Measurements from ENCODE around the gene CACNG4.
A peak's percentile ranks its signal among the peaks of the same experiment; 100 is the strongest.

Gene CACNG4

DNA sequence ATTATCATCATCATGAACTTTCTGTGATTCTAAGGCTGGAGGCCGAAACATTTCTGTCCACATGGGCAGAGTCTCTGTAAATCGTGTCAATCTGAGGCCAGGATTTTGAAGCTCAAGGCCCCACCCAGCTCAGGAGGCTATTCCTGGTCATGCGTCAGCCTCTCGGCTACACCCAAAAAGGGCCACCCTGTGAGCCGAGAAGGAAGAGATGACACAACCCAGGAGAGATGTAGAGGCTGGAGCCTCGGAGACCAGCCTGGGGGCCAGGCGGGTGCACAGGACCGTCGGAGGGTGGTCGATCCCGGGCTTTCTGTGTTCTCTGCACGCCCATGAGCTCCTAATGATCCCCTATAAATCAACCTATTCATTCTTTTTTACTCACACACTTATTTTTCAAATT, 78.8 kb downstream of the CACNG4 start:
- DNase-seq (ENCODE audit: low spot score): no peak

DNA sequence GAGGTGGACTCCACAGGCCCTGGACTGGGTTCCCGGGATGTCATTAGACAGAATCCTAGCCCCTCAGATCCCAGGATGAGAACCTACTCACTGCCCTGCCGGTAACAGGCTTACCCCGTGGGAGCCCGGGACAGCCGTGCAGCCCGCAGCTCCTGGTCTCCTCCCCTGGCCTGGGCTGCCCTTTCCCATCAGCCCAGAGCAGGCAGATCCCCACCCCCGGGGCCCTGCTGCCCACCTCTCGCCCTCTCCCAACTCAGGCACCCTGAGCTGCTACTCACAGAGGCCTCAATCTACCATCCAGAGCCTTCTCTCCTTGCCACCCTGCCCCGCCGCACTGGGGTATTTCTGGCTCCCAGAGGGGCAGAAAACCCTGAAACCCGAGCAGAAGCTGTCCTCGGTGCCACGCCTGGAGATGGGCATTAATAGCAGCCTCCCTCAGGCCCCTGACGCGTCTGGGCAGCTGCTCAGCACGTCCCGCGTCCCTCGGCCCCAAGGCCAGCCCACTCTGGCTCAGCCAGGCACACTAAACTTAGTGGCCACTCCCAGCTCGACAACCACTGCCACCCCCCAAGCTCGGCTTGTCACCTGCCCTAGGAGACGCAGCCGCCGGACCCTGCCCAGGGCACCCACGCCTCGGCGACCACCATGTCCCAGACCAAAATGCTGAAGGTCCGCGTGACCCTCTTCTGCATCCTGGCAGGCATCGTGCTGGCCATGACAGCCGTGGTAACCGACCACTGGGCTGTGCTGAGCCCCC, 79.7 kb downstream of the CACNG4 start, which contains the start of gene CACNG1:
Gene CACNG1, plus strand, starts transcription at position 539 of the 757 bp plus-strand sequence. Its CDS starts 107 bp downstream, at position 646.
- no peak for DNase-seq (ENCODE audit: low spot score)

- DNase-seq (ENCODE audit: low spot score): no peak
Observed at GRCh38 chr17:67044940-67045339, 80.4 kb downstream of the CACNG4 start.

GRCh38 chr17:67046398-67046797, 81.9 kb downstream of the CACNG4 start:
- no peak for DNase-seq (ENCODE audit: low spot score)

- DNase-seq (ENCODE audit: low spot score): peak; percentile 47
Observed at GRCh38 chr17:67047382-67047781, 82.9 kb downstream of the CACNG4 start.

GRCh38 chr17:67049025-67049739, 84.7 kb downstream of the CACNG4 start:
- no peak for DNase-seq (ENCODE audit: low spot score)

- DNase-seq (ENCODE audit: low spot score): no peak
Observed at GRCh38 chr17:67050066-67050465, 85.6 kb downstream of the CACNG4 start.

DNA sequence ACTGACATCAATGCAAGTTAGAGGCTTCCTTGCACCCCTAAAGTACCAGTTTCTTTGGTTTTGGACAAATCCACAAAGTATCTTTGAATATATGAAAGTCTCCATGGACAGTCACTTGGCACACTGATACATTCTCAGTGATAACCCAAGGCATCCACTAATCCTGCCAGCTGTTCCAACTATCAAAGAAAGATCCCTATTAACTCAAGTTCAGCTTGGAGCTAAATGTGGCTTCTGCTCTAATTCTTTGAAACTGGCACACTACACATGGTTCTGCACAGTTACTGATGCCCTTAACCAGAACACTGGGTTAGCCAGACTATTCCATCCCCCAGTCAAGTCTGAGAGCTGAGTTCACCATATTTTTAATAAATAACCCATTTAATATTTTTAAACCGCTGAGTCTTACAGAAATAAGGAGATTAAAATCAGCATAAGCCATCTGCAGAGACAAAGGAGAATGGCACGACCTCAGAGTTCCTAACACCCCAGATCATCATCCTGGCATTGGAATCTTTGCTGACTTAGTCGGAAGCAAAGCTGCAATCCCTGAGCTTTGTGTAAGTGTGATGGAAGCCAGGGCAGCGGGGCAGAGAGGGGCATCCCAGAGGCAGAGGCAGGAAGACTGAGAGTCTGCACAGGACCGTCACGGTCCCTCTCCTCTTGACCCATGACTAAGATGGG, 86.1 kb downstream of the CACNG4 start:
- no peak for DNase-seq (ENCODE audit: low spot score)

- no peak for DNase-seq (ENCODE audit: low spot score)
Observed at GRCh38 chr17:67051155-67051538, 86.6 kb downstream of the CACNG4 start.

GRCh38 chr17:67051837-67052236, 87.3 kb downstream of the CACNG4 start:
- DNase-seq (ENCODE audit: low spot score): no peak

DNA sequence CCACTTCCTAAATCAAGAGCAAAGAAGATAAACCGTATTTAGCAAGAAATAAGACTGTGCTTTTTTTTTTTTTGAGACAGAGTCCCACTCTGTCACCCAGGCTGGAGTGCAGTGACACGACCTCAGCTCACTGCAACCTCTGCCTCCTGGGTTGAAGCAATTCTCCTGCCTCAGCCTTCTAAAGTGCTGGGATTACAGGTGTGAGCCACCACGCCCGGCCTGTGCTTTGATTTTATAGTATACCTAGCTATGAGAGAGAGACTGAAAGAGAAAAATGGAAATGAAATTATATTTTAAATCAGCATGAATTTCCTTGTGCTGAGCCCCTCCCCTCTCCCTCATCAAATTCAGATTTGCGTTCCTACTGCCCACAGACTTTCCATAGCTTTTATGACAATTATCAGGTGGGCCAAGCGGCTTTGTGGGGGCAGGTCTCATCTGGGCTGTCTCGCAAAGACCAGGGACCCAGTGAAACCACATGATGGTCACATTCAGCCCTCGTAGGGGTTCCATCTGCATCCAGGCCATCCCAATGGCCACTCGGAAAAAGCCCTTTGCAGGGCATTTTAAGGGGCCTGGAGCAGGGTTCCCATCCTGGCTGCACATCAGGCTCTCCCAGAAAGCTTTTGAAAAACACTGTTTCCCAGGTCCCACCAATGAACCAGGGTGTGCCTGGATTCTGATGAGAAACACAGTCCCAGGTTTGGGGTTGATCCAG, 88.4 kb downstream of the CACNG4 start:
- DNase-seq (ENCODE audit: low spot score): no peak

DNA sequence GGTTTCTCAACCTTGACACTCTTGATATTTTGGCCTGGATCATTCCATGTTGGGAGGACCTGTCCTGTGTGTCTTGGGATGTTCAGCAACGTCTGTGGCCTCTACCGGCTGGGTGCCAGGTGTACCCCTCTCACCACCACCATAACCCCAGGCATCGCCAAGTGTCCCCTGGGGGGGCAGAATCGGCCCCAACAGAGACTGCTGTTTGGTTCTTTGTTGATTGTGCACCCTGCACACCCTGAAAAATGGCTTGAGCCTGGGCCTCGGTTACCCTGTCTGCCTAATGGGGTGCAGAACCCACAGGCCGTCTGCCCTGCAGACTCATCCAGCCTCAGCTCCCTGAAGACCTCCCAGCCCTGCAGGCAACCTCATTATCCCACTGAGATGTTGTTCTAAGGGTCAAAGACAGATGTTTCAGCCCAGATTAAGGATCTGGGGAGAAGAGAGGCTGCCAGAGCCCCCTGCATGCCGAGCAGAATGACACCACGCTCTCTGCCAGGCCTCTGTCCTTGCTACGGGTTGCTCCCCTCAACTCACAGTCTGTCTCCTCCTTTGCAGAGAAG, 89.0 kb downstream of the CACNG4 start:
- no peak for DNase-seq (ENCODE audit: low spot score)

DNA sequence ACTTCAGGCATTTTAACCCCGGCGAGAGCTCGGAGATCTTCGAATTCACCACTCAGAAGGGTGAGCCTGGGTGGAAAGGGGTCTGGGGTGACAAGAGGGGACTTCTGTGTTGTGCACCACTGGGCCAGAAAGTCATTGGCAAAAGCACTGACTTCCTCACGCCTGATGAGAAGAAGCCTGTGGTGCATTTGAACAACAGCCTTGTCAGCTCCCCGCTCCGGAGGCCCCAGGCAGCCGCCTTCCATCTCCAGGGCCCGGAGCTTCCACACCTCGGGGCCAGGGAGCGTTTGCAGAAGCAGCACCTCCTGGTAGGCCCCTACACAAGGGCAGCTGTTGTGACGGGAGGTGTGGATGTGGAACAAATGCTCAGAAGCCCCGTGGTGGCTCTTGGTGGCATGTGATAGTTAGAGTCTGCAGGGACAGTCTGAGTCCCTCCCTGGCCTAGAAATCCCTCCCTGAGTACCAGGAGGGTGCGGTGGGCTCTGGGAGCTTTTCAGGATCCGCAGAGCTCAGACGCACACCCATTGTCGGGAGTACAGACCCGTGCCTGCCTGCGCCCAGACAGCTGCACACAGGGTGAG, 89.6 kb downstream of the CACNG4 start:
- DNase-seq (ENCODE audit: low spot score): no peak

- no peak for DNase-seq (ENCODE audit: low spot score)
Observed at GRCh38 chr17:67054608-67055007, 90.1 kb downstream of the CACNG4 start.

DNA sequence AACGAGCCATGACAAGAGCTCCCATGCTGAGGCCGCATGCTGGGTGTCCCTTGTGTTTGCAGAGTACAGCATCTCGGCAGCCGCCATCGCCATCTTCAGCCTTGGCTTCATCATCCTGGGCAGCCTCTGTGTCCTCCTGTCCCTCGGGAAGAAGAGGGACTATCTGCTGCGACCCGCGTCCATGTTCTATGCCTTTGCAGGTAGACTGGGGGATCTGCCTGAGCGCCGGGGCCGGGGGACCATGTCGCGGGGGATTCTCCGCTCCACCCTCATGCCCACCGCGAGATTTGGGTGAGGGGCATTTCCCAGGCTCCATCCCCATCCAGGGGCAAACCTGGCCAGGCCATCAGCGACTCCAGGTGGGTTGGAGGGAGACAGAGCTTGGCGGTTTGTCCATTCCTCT, 90.5 kb downstream of the CACNG4 start:
- DNase-seq (ENCODE audit: low spot score): no peak

- DNase-seq (ENCODE audit: low spot score): no peak
Observed at GRCh38 chr17:67055811-67056745, 91.6 kb downstream of the CACNG4 start.

DNA sequence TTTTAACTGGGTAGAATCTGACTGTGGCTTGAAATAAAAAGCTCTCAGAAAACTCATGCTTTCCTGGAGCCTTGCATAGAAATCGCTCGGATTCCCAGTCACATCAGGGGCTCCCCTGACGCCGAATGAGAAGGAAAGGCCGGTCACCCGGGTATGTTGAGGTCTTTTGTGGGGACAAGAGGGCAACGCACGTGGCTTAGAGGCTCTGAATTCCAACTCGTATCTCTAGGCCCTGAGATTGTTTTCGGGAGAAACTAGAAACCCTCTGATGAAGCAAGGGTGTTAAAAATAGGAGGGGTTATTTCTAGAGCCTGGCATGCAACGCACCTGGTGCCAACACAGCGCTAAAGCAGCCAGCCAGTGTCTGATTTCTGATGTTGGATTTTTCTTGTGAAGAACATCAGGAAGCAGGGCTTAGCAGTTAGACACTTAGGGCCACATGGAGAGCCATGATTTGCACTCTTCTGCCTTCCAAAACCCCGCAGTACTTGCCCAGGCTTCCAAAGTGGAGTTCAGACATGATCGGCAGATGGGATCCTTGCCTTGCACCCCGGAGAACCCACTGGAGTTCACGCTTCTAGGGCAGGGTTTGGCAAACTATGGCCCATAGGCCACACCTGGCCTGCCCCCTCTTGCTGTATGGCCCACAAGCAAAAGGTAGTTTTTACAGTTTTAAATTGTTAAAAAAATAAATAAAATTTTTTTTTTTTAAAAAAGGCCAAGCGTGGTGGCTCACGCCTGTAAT, 92.4 kb downstream of the CACNG4 start:
- no peak for DNase-seq (ENCODE audit: low spot score)

DNA sequence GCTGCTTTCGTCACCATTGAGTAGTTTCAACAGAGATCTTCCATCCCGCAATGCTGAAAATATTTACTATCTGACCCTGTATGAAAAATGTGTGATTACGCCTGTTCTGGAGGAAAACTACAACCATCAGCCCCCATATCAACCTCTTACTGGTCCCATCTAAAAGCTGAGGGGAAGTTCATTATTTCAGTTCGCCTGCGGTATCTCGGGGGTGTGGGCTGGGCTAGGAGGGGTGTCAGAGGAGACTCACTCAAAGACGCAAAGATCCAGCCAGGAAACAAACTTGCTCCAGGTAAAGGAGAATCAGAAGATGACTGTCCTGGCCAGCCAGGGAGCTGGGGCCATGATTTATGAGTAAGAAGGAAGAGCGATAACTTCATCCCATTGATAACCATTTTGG, 93.5 kb downstream of the CACNG4 start:
- DNase-seq (ENCODE audit: low spot score): no peak

- no peak for DNase-seq (ENCODE audit: low spot score)
Observed at GRCh38 chr17:67059372-67059771, 94.9 kb downstream of the CACNG4 start.

- no peak for DNase-seq (ENCODE audit: low spot score)
Observed at GRCh38 chr17:67063141-67063540, 98.6 kb downstream of the CACNG4 start.
